HG03575 (cell line): ENCODE data around the gene BIK.
"Not testable (repeated sequence)": the region's sequence is repeated elsewhere in the genome, so short reads cannot be mapped to it uniquely, and the experiment has no call there.

Experiments
- ATAC-seq: cut with Tn5 transposase; IDR thresholded peaks from one replicate; pipeline ENCODE4 v1.9.1; 2021; ENCODE audit not compliant: unreplicated experiment, insufficient number of reproducible peaks, low FRiP score; ENCODE audit errors: extremely low read depth

Gene BIK

DNA sequence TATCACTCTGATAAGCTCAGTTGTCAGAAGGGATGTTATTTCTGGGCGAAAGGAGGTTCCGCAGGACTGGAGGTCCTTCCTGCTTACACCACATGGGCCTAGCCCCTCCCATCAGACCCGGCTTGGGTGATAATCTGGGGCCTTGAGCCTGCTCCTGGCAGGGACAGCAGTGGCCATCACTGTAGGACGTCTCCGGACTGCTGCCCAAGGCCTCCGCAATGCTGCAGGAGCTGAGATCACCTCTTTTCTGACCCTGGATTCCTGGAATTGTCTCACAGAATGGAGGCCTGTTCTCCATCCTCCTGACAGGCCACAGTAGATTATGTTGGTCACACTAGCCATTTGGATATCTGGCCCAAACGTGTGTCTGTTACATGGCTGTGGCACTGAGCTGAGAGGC, 9.2 kb upstream of the BIK start:
- ATAC-seq, result no peak

DNA sequence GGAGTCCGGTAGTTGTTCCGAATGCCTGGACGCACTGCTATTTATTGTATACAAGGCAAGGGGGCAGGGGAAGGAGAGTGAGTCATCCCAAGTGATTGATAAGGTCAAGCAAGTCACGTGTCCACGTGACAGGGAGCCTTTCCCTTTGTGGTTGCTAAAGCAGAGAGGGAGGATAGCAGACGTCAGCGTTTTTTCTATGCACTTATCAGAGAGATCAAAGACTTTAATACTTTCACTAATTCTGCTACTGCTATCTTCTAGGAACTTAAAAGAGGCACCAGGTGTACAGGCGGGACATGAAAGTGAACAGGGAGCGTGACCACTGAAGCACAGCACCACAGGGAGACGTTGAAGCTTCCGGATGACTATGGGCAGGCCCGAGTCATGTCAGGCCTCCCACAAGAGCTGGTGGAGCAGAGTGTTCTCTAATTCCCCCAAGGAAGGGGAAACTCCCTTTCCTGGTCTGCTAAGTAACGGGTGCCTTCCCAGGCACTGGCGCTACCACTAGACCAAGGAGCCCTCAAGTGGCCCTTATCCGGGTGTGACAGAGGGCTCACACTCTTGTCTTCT, 6.4 kb upstream of the BIK start:
- ATAC-seq, result not testable (repeated sequence)

DNA sequence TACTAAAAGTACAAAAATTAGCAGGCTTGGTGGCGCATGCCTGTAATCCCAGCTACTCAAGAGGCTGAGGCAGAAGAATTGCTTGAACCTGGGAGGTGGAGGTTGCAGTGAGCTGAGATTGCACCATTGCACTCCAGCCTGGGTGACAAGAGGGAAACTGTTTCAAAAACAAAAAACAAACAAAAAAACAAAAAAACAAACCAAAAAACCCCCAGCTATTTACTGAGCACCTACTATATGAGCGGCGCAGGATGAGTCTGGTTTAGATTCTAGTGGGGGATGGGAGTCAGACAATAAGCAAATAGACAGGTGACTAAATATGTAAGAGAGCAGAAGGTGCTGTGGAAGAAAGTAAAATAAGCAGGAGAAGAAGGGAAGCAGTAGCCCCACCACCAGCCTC, 5.6 kb upstream of the BIK start:
- not testable (repeated sequence) for ATAC-seq

DNA sequence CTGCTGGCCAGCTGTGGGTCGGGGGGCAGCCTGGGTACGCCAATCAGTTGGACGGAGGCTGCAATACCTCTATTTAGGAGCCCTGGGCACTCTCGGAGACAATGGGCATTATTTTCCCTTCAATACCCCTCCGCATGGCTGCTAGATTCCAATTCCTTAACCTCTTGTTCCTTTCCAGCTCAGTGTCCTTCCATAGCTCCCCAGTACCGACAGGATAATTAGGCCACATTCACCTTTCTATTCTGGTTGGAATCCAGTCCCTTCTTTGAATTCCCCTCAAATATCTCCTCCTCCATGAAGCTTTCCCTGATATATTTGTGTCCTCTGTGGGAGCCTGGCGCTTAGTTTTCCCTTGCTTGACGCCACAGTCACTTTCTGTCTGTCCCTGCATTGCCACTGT, 4.2 kb upstream of the BIK start:
- ATAC-seq, result no peak

DNA sequence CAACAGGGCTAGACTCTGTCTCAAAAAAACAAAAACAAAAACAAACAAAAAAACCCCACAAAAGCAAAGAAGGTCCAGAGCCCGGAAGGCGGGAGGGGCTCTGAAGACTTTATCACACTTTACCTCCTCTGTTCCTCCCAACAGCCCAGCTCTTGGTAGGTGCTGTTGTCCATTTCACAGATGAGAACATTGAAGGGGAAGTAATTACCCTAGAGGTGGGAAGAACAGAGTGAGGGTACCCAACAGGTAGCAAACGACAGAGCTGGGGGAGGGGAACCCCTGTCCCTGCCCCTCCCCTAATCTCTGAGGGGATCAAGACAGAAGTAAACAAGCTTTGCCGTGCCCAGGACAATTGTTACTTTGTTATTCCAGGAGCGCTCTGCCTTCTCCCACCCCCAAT, 1.0 kb upstream of the BIK start:
- no peak for ATAC-seq

DNA sequence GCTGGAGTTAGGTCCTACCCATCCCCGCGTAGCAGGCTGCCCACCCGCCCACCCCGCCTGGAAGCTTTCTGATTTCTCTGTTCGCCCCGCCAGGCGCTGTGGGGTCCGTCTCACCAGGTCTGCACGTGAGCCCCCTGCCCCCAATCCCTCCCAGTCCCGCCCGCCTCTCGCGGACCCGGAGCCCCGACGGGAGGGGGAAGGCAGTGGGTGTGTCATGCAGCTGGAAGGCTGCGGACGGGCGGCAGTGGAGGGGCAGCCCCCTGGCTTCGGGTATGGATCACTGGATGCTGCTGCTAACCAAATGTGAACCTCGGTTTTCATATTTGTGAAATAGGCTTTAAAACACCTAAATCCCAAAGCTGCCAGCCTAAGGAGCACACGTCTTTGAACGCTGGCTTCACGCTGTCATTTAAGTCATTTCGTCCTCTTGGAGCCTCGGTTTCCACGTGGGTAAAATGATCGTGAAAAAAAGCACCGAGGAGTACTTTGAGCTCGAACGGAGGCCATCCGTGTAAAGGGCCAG, 568 bp upstream of the BIK start:
- no peak for ATAC-seq

DNA sequence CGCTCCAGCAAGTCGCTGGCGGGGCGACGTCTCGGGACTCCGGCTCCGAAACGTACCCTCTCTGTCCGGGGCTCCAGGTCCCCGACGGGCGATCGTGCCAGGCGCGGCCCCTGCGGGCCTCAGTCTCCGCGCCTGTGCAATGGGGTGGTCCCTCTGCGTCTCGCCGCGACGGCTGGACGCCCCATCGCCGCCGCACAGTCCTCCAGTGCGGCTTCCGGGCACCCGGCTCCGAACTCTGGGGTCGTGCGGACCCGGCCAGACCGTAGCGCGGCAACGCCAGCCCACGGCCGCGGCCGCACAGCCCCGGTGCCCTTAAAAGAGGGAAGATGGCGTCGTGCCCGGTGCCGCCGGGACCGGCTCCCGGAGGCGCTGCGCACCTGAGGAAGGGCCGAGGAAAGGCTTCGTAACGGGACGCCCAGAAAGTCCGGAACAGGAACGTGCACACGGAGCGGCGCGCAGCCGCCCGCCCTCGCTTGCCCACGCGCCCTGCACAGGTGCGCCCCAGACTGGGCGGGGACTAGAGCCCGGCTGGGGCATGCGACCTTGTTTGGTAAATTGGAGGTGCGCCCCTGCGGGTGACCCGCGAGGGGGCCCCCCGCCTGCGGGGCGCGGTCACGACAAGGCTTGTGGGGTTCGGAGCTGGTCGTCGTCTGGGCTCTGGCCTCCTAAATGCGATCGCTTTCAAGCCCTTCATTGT, 525 bp downstream of the BIK start:
- ATAC-seq, result no peak

DNA sequence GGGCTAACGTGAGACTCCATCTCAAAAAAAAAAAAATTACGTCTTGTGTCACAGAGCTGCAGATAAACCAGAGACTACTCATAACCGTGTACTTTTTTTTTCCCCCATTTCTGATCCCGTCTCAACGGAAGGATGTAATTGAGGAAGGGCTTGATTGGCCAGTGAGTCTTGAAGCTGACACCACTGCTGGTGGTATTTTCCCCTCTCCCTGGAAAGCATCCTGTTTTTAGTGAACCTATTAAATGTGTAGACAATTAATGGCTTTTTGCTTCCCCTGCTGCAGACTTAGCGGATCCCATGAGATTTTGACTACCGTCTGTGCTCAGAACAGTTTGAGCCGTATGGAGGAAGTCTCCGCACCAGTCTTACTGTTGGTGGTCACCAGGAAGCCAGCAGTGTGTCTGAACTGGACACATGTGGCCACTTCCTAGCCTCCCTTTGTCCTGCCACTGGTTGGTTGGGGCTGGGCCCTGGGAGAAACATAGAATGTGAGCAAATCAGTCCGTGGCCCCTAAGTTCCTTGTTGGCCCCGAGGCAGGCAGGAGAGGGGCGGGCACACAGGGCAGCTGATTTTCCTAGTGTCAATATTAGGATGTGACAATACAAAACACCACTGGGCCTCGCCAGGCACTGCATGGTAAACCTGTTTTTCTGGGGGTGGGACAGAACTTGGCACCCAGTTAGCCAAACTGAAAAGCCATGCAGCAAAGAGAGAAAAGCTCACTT, 3.1 kb downstream of the BIK start:
- ATAC-seq, result no peak

DNA sequence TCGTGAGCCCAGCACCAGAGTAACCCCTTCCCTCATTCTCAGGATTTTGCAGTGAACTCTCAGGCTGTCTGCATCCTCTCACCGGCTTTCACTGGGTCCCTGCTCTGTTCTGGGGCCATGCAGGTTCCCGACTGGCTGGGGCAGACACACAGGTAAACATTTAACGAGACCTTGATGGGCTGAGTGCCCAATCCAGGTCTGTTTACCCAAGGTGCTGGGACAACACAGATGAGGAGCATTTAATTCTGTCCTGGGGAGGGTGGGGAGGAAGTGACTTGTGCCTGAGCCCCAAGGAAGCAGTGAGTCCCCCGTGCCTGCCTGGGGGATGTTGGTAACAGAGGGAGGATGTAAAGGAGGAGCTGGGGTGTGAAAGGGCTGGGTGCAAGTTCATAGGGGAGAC, 4.4 kb downstream of the BIK start:
- ATAC-seq, result no peak

DNA sequence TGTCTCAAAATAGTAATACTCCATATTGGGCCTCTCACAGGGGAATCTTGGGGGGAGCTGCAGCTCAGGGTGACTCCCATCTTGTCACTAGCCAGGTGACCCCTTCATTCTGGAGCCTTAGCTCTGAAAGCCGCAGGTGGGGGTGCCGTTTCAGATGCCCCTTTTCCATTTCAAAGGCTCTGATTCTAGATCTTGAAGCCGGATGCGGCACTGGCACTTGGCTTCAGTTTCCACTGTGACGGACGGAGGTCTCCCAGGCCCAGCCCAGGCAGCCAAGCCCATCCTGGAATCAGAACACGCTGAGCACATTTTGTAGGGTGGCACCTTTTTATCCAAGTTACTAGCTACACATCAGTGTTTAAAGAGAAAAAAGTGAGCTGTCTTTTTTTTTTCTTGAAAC, 6.4 kb downstream of the BIK start:
- no peak for ATAC-seq

DNA sequence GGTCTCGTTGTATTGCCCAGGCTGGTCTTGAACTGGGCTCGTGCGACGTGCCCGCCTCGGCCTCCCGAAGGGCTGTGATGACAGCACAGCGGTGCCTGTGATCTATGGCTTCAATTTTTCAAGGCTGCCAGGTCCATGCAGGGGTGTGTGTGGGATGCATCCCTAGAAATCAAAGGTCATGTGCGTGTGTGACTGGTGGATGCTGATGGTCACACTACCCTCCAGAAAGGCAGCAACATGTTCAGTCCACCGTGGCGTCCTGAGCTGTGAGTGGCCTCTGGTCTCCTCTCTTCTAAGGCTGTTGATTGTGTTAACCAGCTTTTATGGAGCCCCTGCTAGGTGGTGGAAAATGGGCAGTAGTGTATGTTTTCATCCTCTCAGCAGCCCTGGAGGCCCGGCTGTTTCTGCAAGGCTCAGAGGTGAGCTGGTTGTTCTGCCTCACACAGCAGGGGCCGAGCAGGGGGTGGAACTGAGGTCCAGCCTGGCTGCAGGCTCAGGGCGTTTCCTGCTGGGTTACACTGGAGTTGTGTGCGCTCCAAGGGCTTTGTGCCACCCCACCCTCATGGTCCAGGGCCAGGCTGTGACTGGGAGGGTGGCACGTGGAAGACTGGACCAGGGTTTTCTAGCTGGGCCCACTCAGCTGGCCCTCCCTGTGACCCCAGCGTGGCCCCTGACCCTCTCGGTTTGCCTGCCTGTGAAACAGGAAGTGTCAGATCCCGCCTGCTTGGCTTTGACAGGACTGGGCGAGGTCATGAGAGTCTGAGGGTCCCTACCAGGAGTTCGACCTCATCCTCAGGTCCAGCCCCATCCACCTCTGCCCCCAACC, 7.7 kb downstream of the BIK start:
- ATAC-seq, result no peak

DNA sequence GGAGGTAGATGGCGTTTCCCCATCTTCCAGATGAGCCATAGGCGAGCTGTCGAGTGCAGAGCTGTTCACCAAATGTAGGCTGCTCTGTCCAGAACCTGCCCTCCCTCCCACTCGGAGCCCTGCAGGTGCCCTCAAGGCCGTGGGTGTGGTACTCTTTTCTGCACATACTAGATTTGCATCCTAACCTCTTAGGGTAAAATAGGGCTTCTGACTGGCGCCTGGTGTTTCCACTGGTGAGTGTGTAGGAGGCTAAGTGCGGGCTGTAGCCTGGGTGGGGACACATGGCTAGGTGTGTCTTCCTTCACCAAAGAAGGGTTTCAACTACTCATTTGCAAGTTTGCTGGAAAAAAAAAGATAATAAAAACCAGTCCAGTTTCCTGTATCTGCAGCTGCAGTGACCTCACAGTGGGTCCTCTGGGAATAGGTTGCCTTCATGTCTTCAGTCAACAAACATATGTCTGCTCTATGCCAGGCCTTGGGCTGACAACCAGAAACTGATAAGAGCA, 8.5 kb downstream of the BIK start:
- no peak for ATAC-seq

DNA sequence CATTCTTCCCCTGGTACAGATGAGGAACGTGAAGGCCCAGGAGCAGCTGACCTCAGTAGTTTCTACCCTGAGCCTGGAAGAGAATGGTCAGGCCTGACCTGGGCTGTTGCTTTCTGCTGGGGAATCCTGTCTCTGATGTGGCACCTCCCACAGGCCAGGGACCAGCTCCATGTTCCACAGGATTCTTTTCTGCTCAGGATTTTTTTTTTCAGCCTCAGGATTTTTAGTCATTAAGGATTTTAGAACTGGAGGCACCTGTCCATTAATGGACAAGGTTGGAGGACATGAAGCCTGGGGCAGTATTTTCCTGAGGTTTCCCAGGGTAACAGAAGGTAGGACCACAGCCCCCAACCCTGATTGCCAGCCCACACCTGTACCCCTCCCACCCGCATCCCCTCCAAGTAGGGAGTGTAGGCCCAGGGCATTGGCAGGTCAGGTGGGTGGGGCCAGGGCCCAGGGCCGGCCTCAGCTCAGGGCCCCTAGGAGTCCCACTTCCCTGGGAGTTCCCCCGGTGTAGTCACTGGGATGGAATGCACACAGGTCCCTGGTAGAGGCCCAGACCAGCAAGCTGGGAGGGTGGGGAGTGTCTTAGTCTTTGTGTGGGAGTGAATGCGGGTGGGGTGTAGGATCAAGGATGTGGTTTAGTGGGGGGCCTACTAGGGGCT, 16.1 kb downstream of the BIK start:
- ATAC-seq, result no peak

DNA sequence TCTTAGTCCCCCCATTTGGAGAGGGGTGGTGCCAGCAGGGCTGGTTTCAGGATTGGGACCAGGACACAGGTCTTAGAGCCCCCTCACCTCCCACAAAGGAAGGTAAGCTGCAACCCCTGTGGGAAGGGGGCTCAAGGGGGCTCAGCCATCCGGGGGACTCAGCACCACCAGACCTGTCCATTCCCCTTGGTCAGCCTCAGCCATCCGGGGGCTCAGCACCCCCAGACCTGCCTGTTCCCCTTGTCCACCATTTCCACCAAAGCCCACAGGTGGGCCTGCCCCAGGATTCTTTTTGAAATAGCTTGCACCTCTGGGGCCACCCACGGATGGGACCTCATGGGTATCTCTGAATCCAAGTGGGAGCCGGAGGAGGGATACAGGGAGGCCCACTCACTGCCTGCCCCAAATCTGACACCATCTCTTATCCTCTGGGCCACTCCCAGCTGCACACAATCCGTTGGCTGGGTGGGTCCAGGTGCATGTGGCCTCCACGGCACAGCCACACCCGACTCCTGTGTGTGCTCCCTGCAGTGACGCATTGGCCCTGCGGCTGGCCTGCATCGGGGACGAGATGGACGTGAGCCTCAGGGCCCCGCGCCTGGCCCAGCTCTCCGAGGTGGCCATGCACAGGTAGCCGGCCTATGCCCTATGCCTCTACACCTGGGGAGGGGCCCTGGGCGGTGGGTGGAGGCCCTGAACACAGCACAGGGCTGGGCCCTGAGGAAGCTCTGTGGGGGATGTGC, 16.8 kb downstream of the BIK start:
- no peak for ATAC-seq

DNA sequence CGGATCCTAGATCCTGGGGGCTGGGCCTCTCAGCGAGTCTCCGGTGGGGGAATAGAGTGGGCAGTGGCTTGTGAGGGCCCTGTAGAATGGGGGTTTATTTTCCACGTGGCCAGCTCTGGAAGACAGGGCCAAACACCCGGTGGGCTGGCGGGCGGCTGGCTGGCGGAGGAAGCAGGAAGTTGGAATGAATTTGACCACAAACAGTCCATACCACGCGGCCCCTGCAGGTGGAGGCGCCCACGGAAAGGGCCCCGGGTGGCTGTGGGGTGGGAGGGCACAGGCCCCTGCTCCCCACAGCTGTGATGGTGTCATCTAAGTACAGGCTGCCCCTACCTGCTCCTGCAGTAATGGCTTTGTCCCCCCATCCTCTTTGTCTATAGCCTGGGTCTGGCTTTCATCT, 17.6 kb downstream of the BIK start:
- no peak for ATAC-seq

DNA sequence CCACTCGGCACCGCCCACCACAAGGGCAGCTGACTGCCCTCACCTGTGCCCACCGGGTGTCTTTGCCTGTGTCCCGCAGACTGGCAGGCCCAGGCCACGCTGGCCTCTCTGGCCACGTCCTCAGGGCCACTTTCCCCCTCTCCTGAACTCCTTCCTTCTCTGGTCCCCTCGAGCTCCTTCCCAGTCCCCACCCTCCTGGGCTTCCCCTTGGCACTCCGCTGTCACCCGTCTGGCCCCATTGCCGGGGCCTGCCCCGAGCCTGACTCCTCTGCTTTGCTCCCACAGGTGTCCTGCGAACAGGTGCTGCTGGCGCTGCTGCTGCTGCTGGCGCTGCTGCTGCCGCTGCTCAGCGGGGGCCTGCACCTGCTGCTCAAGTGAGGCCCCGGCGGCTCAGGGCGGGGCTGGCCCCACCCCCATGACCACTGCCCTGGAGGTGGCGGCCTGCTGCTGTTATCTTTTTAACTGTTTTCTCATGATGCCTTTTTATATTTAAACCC, 18.4 kb downstream of the BIK start:
- no peak for ATAC-seq

DNA sequence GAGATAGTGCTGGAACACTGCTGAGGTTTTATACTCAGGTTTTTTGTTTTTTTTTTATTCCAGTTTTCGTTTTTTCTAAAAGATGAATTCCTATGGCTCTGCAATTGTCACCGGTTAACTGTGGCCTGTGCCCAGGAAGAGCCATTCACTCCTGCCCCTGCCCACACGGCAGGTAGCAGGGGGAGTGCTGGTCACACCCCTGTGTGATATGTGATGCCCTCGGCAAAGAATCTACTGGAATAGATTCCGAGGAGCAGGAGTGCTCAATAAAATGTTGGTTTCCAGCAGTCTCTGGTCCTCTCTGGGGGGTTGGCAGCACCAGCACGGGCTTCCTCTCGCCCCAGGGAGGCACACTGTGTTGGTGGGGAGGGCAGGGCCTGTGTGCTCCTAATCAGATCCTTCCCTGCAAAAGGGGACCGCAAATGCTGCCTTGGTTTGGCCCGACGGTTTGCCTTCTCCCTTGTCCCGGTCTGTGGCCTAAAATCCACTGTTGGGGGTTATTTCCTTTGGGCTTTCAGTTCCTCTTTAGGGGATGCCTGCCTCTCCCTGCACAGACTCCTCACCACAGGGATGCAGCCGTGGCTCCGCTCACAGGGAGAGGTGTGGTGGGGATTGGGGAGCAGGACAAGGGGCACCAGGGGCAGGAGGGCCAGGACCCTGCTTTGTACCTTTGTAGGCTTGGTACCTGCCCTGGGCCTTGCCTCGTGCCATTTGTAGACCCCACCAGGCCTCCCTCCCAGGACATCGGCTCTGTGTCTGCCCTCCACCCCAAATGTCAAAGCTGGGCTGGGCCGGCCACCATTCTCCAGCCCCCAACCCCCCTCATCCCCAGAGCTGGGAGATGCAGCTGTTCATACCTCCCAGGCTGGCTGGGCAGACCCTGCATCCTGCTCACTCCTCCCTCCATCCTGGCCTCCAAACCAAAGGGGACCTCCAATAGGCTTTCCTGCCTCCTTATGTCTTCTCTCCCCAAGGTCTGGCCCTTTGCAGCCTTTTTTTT, 19.2 kb downstream of the BIK start:
- no peak for ATAC-seq
